ENCODE data around the gene NRP2.

Gene NRP2

GRCh38 chr2:205717175-205717846 is 35.0 kb downstream of the NRP2 start:
- Histone ChIP-seq H3K9me3 (ENCODE audit: insufficient read depth, low read depth, low read length) (no peaks in the 10 kb centered on the region), H2AFZ (ENCODE audit: low read length) (no peak overlapping the region), H4K20me1 (ENCODE audit: insufficient read depth, low read length, poor library complexity, severe bottlenecking) (no peaks in the 10 kb centered on the region), H3K4me2 (ENCODE audit: low read depth, low read length, poor library complexity, severe bottlenecking) (no peak overlapping the region), H3K4me3 (ENCODE audit: low read length, poor library complexity, severe bottlenecking) (no peak overlapping the region), H3K27me3 (ENCODE audit: insufficient read depth, low read length, poor library complexity, severe bottlenecking) (no peaks in the 10 kb centered on the region), H3K36me3 (ENCODE audit: insufficient read depth, low read length) (no peaks in the 10 kb centered on the region), H3K9me2 (replicated peaks; ENCODE audit: low read depth, low read length) (no peaks in the 10 kb centered on the region), H3K9ac (ENCODE audit: low read depth, low read length, poor library complexity, severe bottlenecking) (no peak overlapping the region), H3K4me1 (ENCODE audit: insufficient read depth, low read length, poor library complexity, severe bottlenecking) (no peaks in the 10 kb centered on the region), H3K79me2 (ENCODE audit: insufficient read depth, low read length) (no peaks in the 10 kb centered on the region), H3F3A (ENCODE audit: low read depth) (no peaks in the 10 kb centered on the region)
- TF ChIP-seq, protein P1, sequence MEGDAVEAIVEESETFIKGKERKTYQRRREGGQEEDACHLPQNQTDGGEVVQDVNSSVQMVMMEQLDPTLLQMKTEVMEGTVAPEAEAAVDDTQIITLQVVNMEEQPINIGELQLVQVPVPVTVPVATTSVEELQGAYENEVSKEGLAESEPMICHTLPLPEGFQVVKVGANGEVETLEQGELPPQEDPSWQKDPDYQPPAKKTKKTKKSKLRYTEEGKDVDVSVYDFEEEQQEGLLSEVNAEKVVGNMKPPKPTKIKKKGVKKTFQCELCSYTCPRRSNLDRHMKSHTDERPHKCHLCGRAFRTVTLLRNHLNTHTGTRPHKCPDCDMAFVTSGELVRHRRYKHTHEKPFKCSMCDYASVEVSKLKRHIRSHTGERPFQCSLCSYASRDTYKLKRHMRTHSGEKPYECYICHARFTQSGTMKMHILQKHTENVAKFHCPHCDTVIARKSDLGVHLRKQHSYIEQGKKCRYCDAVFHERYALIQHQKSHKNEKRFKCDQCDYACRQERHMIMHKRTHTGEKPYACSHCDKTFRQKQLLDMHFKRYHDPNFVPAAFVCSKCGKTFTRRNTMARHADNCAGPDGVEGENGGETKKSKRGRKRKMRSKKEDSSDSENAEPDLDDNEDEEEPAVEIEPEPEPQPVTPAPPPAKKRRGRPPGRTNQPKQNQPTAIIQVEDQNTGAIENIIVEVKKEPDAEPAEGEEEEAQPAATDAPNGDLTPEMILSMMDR (conservative IDR thresholded peaks at IDR 0.05; ENCODE audit: low read length), result no peak
- no peak for TF ChIP-seq EZH2phosphoT487 (IDR thresholded peaks at IDR 0.05; ENCODE audit: borderline replicate concordance)

DNA sequence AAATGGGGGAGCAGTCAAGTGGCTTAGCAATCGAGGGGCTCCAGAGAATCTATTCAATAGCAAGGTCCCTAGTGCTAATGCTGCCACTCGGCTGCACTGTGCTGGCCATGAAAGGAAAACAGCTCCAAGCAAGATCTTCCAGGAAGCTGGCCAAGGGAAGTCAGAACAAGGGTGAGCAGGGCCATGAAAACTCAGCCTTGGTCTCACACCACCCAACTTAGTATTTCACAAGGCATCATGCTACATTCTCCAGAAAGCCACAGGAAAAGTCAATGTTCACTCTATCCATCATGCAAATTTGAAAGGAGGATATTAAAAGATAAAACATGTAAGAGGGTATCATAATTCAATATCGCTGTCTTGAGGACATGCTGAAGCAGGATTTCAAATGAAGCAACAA is 35.7 kb downstream of the NRP2 start:
- Histone ChIP-seq H3K4me3 (ENCODE audit: low read length, poor library complexity, severe bottlenecking) (no peak overlapping the region), H3K79me2 (ENCODE audit: insufficient read depth, low read length) (no peaks in the 10 kb centered on the region), H3K4me2 (ENCODE audit: low read depth, low read length, poor library complexity, severe bottlenecking) (no peak overlapping the region), H3K9me2 (replicated peaks; ENCODE audit: low read depth, low read length) (no peaks in the 10 kb centered on the region), H3K27me3 (ENCODE audit: insufficient read depth, low read length, poor library complexity, severe bottlenecking) (no peaks in the 10 kb centered on the region), H3K36me3 (ENCODE audit: insufficient read depth, low read length) (no peaks in the 10 kb centered on the region), H3K9me3 (ENCODE audit: insufficient read depth, low read depth, low read length) (no peaks in the 10 kb centered on the region), H3K9ac (ENCODE audit: low read depth, low read length, poor library complexity, severe bottlenecking) (no peak overlapping the region), H3K4me1 (ENCODE audit: insufficient read depth, low read length, poor library complexity, severe bottlenecking) (no peaks in the 10 kb centered on the region), H4K20me1 (ENCODE audit: insufficient read depth, low read length, poor library complexity, severe bottlenecking) (no peaks in the 10 kb centered on the region), H2AFZ (ENCODE audit: low read length) (no peak overlapping the region), H3F3A (ENCODE audit: low read depth) (no peaks in the 10 kb centered on the region)
- no peak for TF ChIP-seq EZH2phosphoT487 (IDR thresholded peaks at IDR 0.05; ENCODE audit: borderline replicate concordance)
- TF ChIP-seq, protein P1 (conservative IDR thresholded peaks at IDR 0.05; ENCODE audit: low read length), result no peak

- TF ChIP-seq, protein P1 (conservative IDR thresholded peaks at IDR 0.05; ENCODE audit: low read length), result no peak
- no peak for TF ChIP-seq EZH2phosphoT487 (IDR thresholded peaks at IDR 0.05; ENCODE audit: borderline replicate concordance)
- no peaks in the 10 kb centered on the region for H3K36me3 ChIP-seq (ENCODE audit: insufficient read depth, low read length)
- no peaks in the 10 kb centered on the region for H3K9me3 ChIP-seq (ENCODE audit: insufficient read depth, low read depth, low read length)
- H3F3A ChIP-seq (ENCODE audit: low read depth), result no peaks in the 10 kb centered on the region
- no peak overlapping the region for H3K9ac ChIP-seq (ENCODE audit: low read depth, low read length, poor library complexity, severe bottlenecking)
- no peaks in the 10 kb centered on the region for H3K79me2 ChIP-seq (ENCODE audit: insufficient read depth, low read length)
- no peaks in the 10 kb centered on the region for H3K4me1 ChIP-seq (ENCODE audit: insufficient read depth, low read length, poor library complexity, severe bottlenecking)
- H3K27me3 ChIP-seq (ENCODE audit: insufficient read depth, low read length, poor library complexity, severe bottlenecking), result no peaks in the 10 kb centered on the region
- no peak overlapping the region for H3K4me2 ChIP-seq (ENCODE audit: low read depth, low read length, poor library complexity, severe bottlenecking)
- no peak overlapping the region for H3K4me3 ChIP-seq (ENCODE audit: low read length, poor library complexity, severe bottlenecking)
- H4K20me1 ChIP-seq (ENCODE audit: insufficient read depth, low read length, poor library complexity, severe bottlenecking), result no peaks in the 10 kb centered on the region
- peak overlapping the region; percentile 22; the same call in 1 of the 2 replicates for H2AFZ ChIP-seq (ENCODE audit: low read length)
- H3K9me2 ChIP-seq (replicated peaks; ENCODE audit: low read depth, low read length), result no peaks in the 10 kb centered on the region
Observed at GRCh38 chr2:205719847-205720246, 37.5 kb downstream of the NRP2 start.
